CD14-positive monocyte (primary cell): ENCODE measurements around the gene C4orf51. TPM values are rescaled to one million over a fixed set of nuclear protein-coding genes. Genes with fewer than 3 reads are reported as not detected.
"Not testable (repeated sequence)": the region's sequence is repeated elsewhere in the genome, so short reads cannot be mapped to it uniquely, and the experiment has no call there.

Source experiments
- DNase-seq, 3 donors: peaks; one replicate each; pipeline ENCODE4 v3.0.0-alpha.2; 2011 to 2022
- H2AFZ ChIP-seq: 2 replicates; pipeline ENCODE4 v1.6.0; 2012; ENCODE audit warnings: mild to moderate bottlenecking, low read depth, low read length, inconsistent platforms; ENCODE audit not compliant: insufficient read depth, poor library complexity, severe bottlenecking
- H3K27ac ChIP-seq, 2 donors: 1 replicate in 1 of 2; 2 replicates in 1 of 2; pipeline ENCODE4 v1.5.1; 2012 to 2013; ENCODE audit warnings: low read length in 2 of 2, control low read depth in 1 of 2, inconsistent platforms in 1 of 2, low read depth in 1 of 2, mild to moderate bottlenecking in 1 of 2
- H3K27me3 ChIP-seq, 2 donors: one replicate each; pipeline versions ENCODE4 v1.6.0 to v1.6.1; 2011 to 2013; ENCODE audit warnings: low read length in 2 of 2; ENCODE audit not compliant: control insufficient read depth in 2 of 2, insufficient read depth in 2 of 2
- H3K36me3 ChIP-seq, 2 donors: replicated peaks in 1 of 2; 1 replicate in 1 of 2; 2 replicates in 1 of 2; pipeline versions ENCODE4 v1.5.1 to v1.6.1; 2012 to 2013; ENCODE audit warnings: low read length in 2 of 2, control low read depth in 1 of 2, inconsistent platforms in 1 of 2, mild to moderate bottlenecking in 1 of 2; ENCODE audit not compliant: insufficient read depth in 2 of 2, control insufficient read depth in 1 of 2
- H3K4me1 ChIP-seq, 2 donors: 1 replicate in 1 of 2; 2 replicates in 1 of 2; pipeline versions ENCODE4 v1.5.1 to v1.6.1; 2012 to 2013; ENCODE audit warnings: low read length in 2 of 2, control low read depth in 1 of 2, inconsistent platforms in 1 of 2, mild to moderate bottlenecking in 1 of 2, moderate library complexity in 1 of 2; ENCODE audit not compliant: insufficient read depth in 2 of 2, control insufficient read depth in 1 of 2
- H3K4me2 ChIP-seq: replicated peaks from 2 replicates; pipeline ENCODE3; 2012; ENCODE audit warnings: low read length, moderate library complexity, mild to moderate bottlenecking; ENCODE audit not compliant: poor library complexity, severe bottlenecking; ENCODE audit errors: extremely low read depth
- H3K4me3 ChIP-seq, 3 experiments: fragments of 200-600 bp in 1 of 3; sonication (generic) in 1 of 3; replicated peaks in 1 of 3; 1 replicate in 2 of 3; 2 replicates in 1 of 3; pipeline ENCODE4 v1.5.1; 2011 to 2013; ENCODE audit warnings: low read length in 3 of 3, mild to moderate bottlenecking in 3 of 3, control low read depth in 2 of 3, low read depth in 2 of 3, inconsistent platforms in 1 of 3, moderate library complexity in 1 of 3
- H3K79me2 ChIP-seq: 2 replicates; pipeline ENCODE4 v1.6.0; 2012; ENCODE audit warnings: mild to moderate bottlenecking, control low read depth, inconsistent platforms, low read length, moderate library complexity; ENCODE audit not compliant: insufficient read depth
- H3K9ac ChIP-seq: 2 replicates; pipeline ENCODE4 v1.6.0; 2017; ENCODE audit warnings: low read length, mild to moderate bottlenecking; ENCODE audit not compliant: insufficient read depth, poor library complexity, severe bottlenecking
- H3K9me3 ChIP-seq, 2 donors: replicated peaks in 1 of 2; 1 replicate in 1 of 2; 2 replicates in 1 of 2; pipeline versions ENCODE4 v1.5.1 to v1.6.1; 2012 to 2013; ENCODE audit warnings: low read length in 2 of 2, control low read depth in 1 of 2; ENCODE audit not compliant: control insufficient read depth in 1 of 2, insufficient read depth in 1 of 2
- H4K20me1 ChIP-seq: 2 replicates; pipeline ENCODE4 v1.6.0; 2012; ENCODE audit warnings: mild to moderate bottlenecking, low read length, control low read depth, moderate library complexity; ENCODE audit not compliant: insufficient read depth
- H3K27ac Mint-ChIP-seq, 7 donors: one replicate each; pipeline ENCODE4 v1.8.0; 2020; ENCODE audit warnings: mild to moderate bottlenecking in 7 of 7, mixed read lengths in 7 of 7, moderate library complexity in 6 of 7, inconsistent platforms in 2 of 7
- H3K27me3 Mint-ChIP-seq, 3 donors: one replicate each; pipeline ENCODE4 v1.8.0; 2021 to 2022; ENCODE audit warnings: low read depth in 3 of 3, mild to moderate bottlenecking in 3 of 3, mixed read lengths in 3 of 3, moderate library complexity in 3 of 3, inconsistent platforms in 1 of 3
- H3K36me3 Mint-ChIP-seq, 2 donors: one replicate each; pipeline ENCODE4 v1.8.0; 2020; ENCODE audit warnings: mixed read lengths in 2 of 2, inconsistent platforms in 1 of 2, mild to moderate bottlenecking in 1 of 2
- H3K4me1 Mint-ChIP-seq: one replicate; pipeline ENCODE4 v1.8.0; 2020; ENCODE audit warnings: mild to moderate bottlenecking, mixed read lengths
- H3K4me3 Mint-ChIP-seq, 2 donors: one replicate each; pipeline ENCODE4 v1.8.0; 2020; ENCODE audit warnings: mild to moderate bottlenecking in 2 of 2, mixed read lengths in 2 of 2, moderate library complexity in 1 of 2
- H3K9me3 Mint-ChIP-seq, 7 donors: one replicate each; pipeline ENCODE4 v1.8.0; 2020 to 2022; ENCODE audit warnings: mixed read lengths in 7 of 7, mild to moderate bottlenecking in 6 of 7, moderate library complexity in 6 of 7, inconsistent platforms in 2 of 7
- WGBS: methylation state at CpG from one replicate; pipeline ENCODE4 v1.1.5; 2013; ENCODE audit warnings: missing lambda C conversion rate; ENCODE audit not compliant: insufficient coverage; 5-methylcytosine and 5-hydroxymethylcytosine counted together
- intact Hi-C, 2 donors: fragments of 100-400 bp; cut with micrococcal nuclease; formaldehyde crosslinking; loops; one replicate each; pipeline versions ENCODE4 v1.15.0 to v1.15.1; 2023
- polyA plus RNA-seq, 3 donors: library from polyadenylated mRNA; depleted of rRNA in 1 of 3; unstranded in 2 of 3; stranded (reverse) in 1 of 3; fragments of 300-500 nt in 2 of 3; fragments of >200 nt in 1 of 3; fragmentation: Illumina TruSeq in 2 of 3; gene quantifications; 1 replicate in 2 of 3; 2 replicates in 1 of 3; pipeline ENCODE4 v1.2.3, GENCODE V29; 2012 to 2021
- TF ChIP-seq, protein P1 (sequence below): fragments of 200-600 bp; IDR thresholded peaks from one replicate; pipeline ENCODE4 v1.8.0; 2022; ENCODE audit warnings: antibody characterized with exemption, mild to moderate bottlenecking

The C4orf51 gene
- polyA plus RNA-seq, 3 donors = not detected

GRCh38 chr4:145635630-145636029 is 44.3 kb upstream of the C4orf51 start:
- intact Hi-C loops = no loop called here
- no peak overlapping the region for H3K27ac Mint-ChIP-seq
- peaks cover 2% of the 10 kb centered on the region for H3K4me1 Mint-ChIP-seq
- Histone ChIP-seq H3K4me2 (no peak overlapping the region), H3K27me3 (no peaks in the 10 kb centered on the region), H4K20me1 (no peaks in the 10 kb centered on the region), H3K79me2 (no peaks in the 10 kb centered on the region), H3K4me1 (no peaks in the 10 kb centered on the region), H3K27ac (no peak overlapping the region), H3K9me3 (no peaks in the 10 kb centered on the region), H3K4me3 (no peak overlapping the region), H3K9ac (no peak overlapping the region), H3K36me3 (peaks cover 11 to 30% of the 10 kb centered on the region in 2 donors), H2AFZ (no peak overlapping the region)
- no peaks in the 10 kb centered on the region for H3K9me3 Mint-ChIP-seq
- TF ChIP-seq, protein P1, sequence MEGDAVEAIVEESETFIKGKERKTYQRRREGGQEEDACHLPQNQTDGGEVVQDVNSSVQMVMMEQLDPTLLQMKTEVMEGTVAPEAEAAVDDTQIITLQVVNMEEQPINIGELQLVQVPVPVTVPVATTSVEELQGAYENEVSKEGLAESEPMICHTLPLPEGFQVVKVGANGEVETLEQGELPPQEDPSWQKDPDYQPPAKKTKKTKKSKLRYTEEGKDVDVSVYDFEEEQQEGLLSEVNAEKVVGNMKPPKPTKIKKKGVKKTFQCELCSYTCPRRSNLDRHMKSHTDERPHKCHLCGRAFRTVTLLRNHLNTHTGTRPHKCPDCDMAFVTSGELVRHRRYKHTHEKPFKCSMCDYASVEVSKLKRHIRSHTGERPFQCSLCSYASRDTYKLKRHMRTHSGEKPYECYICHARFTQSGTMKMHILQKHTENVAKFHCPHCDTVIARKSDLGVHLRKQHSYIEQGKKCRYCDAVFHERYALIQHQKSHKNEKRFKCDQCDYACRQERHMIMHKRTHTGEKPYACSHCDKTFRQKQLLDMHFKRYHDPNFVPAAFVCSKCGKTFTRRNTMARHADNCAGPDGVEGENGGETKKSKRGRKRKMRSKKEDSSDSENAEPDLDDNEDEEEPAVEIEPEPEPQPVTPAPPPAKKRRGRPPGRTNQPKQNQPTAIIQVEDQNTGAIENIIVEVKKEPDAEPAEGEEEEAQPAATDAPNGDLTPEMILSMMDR = no peak
- peaks cover 0 to 2% (median 0%) of the 10 kb centered on the region in 3 donors for H3K27me3 Mint-ChIP-seq
- no peak overlapping the region for H3K4me3 Mint-ChIP-seq
- no peak for DNase-seq
- H3K36me3 Mint-ChIP-seq = peaks cover 17 to 26% of the 10 kb centered on the region in 2 donors

- no peak for DNase-seq
- Histone ChIP-seq H3K36me3 (peaks cover 14 to 51% of the 10 kb centered on the region in 2 donors), H3K79me2 (no peaks in the 10 kb centered on the region), H3K4me2 (no peak overlapping the region), H4K20me1 (no peaks in the 10 kb centered on the region), H2AFZ (no peak overlapping the region), H3K27ac (no peak overlapping the region), H3K9me3 (no peaks in the 10 kb centered on the region), H3K4me1 (no peaks in the 10 kb centered on the region), H3K4me3 (no peak overlapping the region), H3K9ac (no peak overlapping the region), H3K27me3 (no peaks in the 10 kb centered on the region)
- Mint-ChIP-seq H3K27ac (no peak overlapping the region), H3K27me3 (no peaks in the 10 kb centered on the region), H3K9me3 (no peaks in the 10 kb centered on the region), H3K36me3 (peaks cover 30 to 33% of the 10 kb centered on the region in 2 donors), H3K4me1 (no peaks in the 10 kb centered on the region), H3K4me3 (no peak overlapping the region)
- intact Hi-C loops = no loop called here
- TF ChIP-seq, protein P1 = no peak
- no CpG with 5 or more reads among the region's 6 CpGs for whole genome bisulfite sequencing
These were observed 40.7 kb upstream of the C4orf51 start for GRCh38 chr4:145639186-145639698.

DNA sequence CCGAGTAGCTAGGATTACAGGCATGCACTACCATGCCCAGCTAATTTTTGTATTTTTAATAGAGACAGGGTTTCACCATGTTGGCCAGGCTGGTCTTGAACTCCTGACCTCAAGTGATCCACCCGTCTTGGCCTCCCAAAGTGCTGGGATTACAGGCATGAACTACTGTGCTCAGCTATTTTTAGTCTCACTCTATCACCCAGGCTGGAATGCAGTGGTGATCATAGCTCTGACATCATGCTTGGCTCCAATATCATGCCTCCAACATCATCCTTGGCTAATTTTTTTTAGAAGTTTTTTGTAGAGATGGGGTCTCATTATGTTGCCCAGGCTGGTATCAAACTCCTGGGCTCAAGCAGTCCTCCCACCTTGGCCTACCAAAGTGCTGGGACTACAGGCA is 39.7 kb upstream of the C4orf51 start:
- H3K27ac Mint-ChIP-seq = peak overlapping the region in 1 of 7 donors; percentile 43
- intact Hi-C loops = not testable (repeated sequence)

More for the DNA sequence above, 39.7 kb upstream of the C4orf51 start:
- peaks cover 29 to 33% of the 10 kb centered on the region in 2 donors for H3K36me3 Mint-ChIP-seq
- not testable (repeated sequence) for H3K9me3 Mint-ChIP-seq, H4K20me1 ChIP-seq, H3K9ac ChIP-seq, DNase-seq, H3K27ac ChIP-seq, H3K4me2 ChIP-seq, H3K9me3 ChIP-seq, H3K27me3 ChIP-seq, H3K4me1 Mint-ChIP-seq, H3K4me3 Mint-ChIP-seq, H3K79me2 ChIP-seq, H3K27me3 Mint-ChIP-seq, H2AFZ ChIP-seq, H3K4me1 ChIP-seq, H3K4me3 ChIP-seq
- 100% methylated on average over 1 of the region's 2 CpGs for WGBS
- peaks cover 14 to 60% of the 10 kb centered on the region in 2 donors for H3K36me3 ChIP-seq
